ENCODE measurements around the gene ST7L. TPM values are rescaled to one million over a fixed set of nuclear protein-coding genes. Genes with fewer than 3 reads are reported as not detected.

The ST7L gene
- total RNA-seq, 1 experiment from 2014 or later: 24.8 TPM

DNA sequence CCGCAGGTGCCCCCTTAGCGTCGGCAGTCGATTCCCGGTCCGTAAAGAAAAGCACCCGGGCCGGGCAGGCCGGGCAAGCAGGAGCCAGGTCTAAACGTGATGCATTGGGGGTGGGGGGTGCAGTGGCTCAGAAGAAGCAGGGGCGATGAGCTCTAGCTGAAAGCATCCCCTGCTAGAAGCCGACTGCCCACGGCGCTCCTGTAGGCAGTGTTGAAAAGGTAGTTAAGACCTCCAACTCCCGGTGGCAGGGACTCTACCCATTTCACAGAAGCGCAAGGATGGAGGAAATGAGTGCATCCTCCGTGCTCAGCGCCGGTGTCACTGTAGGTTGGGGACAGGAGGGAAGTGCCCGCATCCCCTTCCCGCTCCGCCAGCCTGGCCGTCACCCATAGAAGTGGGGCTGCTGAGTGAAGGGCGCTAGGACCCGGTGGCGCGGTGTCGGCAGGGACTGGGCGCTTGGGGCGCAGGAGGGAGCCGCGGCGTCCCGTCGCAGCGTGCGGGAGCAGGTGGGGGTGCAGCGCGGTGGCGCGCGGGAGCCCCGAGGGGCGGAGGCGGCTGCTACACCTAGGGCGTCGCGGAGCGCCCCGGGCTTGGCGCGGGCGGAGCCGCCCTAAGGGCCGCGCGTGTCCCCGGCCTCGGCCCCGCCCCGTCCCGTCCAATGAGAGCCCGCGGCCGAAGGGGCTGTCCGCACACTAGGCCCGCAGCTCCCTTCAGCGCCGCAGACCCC, 110.5 kb downstream of the ST7L start, which contains the start of gene WNT2B:
TSS of gene WNT2B (plus strand) at position 688 of the 727 bp plus-strand sequence. CDS start 298 bp downstream, outside the sequence.
- no peaks in the 10 kb centered on the region for H3K36me3 ChIP-seq
- H3K4me3 ChIP-seq: peak within 1 kb of the TSS; percentile 53
- no peaks in the 10 kb centered on the region for H3K9me3 ChIP-seq (replicated peaks)
- no peak for DNase-seq
- H3K27me3 ChIP-seq: no peaks in the 10 kb centered on the region
- peaks cover 24% of the 10 kb centered on the region for H3K4me1 ChIP-seq
- H3K27ac ChIP-seq: no peak within 1 kb of the TSS

DNA sequence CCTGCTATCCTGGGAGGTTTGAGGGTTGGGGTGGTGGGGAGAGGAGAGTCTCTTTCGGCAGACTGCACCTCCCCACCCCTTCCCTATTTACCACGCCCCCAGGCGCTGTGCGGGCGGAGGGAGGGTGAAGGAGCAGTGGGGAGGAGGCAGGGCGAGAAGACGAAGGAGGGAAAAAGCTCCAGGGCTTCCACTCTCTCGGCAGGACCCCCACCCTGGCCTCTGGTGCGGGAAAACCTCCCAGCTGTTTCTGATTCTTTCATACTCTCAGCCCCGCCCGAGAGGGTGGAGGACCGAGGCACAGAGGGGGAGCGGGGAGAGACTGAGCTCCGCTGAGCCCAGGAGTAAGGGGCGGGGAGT, 111.0 kb downstream of the ST7L start:
- peaks cover 24% of the 10 kb centered on the region for H3K4me1 ChIP-seq

DNA sequence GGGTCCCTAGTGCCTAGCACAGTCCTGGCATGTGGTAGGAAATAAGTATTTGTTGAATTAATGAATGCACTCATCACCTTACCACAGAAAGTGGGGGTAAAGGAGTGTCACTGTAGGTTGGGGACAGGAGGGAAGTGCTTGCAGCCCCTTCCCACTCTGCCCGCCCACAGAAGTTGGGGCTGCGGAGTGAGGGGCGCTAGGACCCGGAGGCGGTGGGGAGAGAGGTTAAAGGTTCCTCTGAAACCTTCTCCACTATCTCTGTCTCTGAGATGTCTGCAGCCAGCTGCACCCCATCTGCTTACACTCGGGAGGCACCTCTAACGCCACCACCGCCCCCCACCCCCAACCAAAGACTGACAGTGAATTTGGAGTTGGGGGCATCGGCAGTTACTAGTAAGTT, 111.6 kb downstream of the ST7L start:
- H3K4me3 ChIP-seq: no peak overlapping the region; the same call in 1 of the 2 replicates
- no peak overlapping the region for H3K27ac ChIP-seq
- no peaks in the 10 kb centered on the region for H3K36me3 ChIP-seq
- H3K4me1 ChIP-seq: peaks cover 21% of the 10 kb centered on the region
- DNase-seq: no peak
- H3K27me3 ChIP-seq: no peaks in the 10 kb centered on the region
- H3K9me3 ChIP-seq (replicated peaks): no peaks in the 10 kb centered on the region

More for the DNA sequence above, 111.0 kb downstream of the ST7L start:
- DNase-seq: peak; percentile 32 to 45
- Histone ChIP-seq H3K36me3 (no peaks in the 10 kb centered on the region), H3K27ac (no peak overlapping the region), H3K4me3 (peak overlapping the region; percentile 53), H3K9me3 (replicated peaks) (no peaks in the 10 kb centered on the region), H3K27me3 (no peaks in the 10 kb centered on the region)

DNA sequence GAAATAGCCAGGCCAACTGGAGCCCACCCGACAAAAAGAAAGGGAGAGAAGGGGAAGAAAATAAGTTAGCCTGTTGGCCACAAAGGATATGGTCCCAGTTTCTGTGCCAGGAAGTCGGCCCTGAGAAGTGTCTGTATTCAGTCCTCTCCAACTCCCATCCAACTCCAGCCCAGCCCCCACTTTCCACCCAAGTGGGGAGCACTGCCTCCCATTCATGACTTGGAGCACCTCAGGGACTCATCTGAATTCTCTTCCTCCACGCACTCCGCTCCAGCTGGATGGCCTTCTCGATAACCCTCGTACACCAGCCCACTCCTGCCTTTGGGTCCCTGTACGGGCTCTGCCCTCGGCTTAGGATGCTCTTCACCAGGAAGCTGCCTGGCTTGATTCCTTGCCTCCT, 112.2 kb downstream of the ST7L start:
- Histone ChIP-seq H3K4me3 (no peak overlapping the region), H3K27ac (no peak overlapping the region), H3K9me3 (replicated peaks) (no peaks in the 10 kb centered on the region), H3K27me3 (no peaks in the 10 kb centered on the region), H3K36me3 (no peaks in the 10 kb centered on the region), H3K4me1 (peaks cover 20% of the 10 kb centered on the region)
- no peak for DNase-seq

DNA sequence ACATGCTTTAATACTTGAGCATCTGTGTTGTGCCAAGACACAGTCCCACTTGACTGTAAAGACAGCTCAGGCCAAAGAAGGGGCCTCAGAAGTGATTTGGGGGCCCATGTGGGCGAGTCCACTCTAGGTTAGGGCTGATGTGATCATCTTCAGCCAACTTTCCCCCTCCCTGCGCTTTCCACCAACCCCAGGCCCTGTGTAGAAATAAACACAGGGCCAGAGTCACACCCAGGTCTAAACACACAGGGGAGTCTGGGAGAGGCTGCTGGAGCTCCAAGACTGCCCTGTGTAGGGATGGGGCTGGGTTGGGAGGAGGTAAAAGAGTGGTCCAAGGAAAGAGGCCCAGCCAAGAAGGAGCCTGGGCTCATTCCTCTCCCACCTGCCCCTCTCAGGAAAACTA, 112.6 kb downstream of the ST7L start:
- no peak for DNase-seq
- no peaks in the 10 kb centered on the region for H3K27me3 ChIP-seq
- H3K4me3 ChIP-seq: no peak overlapping the region

DNA sequence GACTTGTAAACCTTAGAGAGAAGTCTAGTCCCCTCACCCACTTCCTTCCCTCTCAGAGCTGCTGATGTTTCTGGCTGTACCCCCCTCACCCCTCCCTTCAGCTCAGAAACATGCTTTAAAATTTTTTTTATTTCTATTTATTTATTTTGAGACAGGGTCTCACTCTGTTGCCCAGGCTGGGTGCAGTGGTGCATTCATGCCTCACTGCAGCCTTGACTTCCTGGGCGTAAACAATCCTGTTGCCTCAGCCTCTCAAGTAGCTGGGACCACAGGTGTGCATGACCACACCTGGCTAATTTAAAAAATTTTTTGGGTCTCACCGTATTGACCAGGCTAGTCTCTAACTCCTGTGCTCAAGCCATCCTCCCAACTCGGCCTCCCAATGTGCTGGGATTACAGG, 113.1 kb downstream of the ST7L start:
- H3K9me3 ChIP-seq (replicated peaks): no peaks in the 10 kb centered on the region
- H3K27me3 ChIP-seq: no peaks in the 10 kb centered on the region

More for the DNA sequence above, 112.6 kb downstream of the ST7L start:
- H3K36me3 ChIP-seq: no peaks in the 10 kb centered on the region
- peaks cover 20% of the 10 kb centered on the region for H3K4me1 ChIP-seq
- no peak overlapping the region for H3K27ac ChIP-seq
- H3K9me3 ChIP-seq (replicated peaks): no peaks in the 10 kb centered on the region

DNA sequence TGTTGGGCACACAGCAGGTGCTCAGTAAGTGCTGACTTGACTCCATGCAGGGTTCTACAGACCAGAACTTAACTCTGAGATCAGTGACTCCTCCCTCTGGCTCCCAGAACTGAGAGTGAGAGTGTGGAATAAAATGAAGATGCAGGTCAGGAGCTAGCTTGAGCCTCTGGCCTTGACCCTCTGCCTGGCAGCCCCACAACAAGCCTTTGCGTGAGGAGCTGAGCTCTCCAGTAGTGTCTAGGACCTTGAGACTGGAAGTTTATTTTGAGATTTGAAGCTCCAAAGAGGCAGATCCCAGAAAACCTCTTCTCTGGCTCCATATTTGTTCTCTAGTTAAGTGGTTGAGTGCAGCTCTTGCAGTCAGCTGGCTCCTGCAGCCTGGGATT, 113.5 kb downstream of the ST7L start:
- Histone ChIP-seq H3K4me3 (no peak overlapping the region), H3K27ac (no peak overlapping the region), H3K27me3 (no peaks in the 10 kb centered on the region), H3K36me3 (no peaks in the 10 kb centered on the region), H3K9me3 (replicated peaks) (no peaks in the 10 kb centered on the region), H3K4me1 (peaks cover 20% of the 10 kb centered on the region)
- DNase-seq: no peak

More for the DNA sequence above, 113.1 kb downstream of the ST7L start:
- Histone ChIP-seq H3K27ac (no peak overlapping the region), H3K36me3 (no peaks in the 10 kb centered on the region), H3K4me3 (no peak overlapping the region), H3K4me1 (peaks cover 20% of the 10 kb centered on the region)
- no peak for DNase-seq

DNA sequence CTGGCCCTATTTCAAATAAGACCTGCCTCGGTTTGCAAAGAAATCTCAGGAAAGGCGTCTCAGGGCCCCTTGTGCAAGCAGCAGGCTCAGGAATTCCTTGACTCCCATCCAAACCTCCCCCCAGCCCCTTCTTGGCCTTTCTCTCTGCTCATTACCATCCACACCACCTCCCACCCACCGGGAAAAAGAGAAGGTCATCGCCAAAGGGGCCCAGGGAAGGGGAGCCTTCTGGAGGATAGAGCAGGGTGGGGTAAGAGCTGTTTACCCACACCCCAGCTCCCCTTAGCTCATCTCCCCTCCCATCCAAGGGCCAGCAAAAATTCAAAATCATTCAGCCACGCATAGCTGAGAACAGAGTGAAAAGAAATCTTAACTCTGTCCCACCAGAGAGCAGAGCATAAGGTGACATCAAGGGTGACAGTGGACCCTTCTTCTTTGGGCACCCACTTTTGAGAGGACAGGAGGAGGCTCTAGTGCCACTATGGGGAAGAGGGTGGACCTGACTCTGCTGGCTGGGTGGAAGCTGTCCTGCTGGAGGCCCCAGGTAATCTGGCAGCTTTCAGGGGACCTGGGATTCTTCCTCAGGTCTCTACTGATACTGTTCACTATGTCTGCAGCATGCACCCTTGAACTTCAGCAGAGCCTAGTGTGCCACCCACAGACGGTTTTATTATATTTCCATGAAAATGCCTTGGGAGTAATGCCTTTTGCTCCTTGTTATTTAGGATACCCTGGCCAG, 114.1 kb downstream of the ST7L start:
- Histone ChIP-seq H3K36me3 (no peaks in the 10 kb centered on the region), H3K27me3 (no peaks in the 10 kb centered on the region), H3K27ac (peak overlapping the region; percentile 17; the same call in 1 of the 2 replicates), H3K9me3 (replicated peaks) (no peaks in the 10 kb centered on the region), H3K4me1 (peaks cover 20% of the 10 kb centered on the region), H3K4me3 (no peak overlapping the region)
- no peak for DNase-seq

DNA sequence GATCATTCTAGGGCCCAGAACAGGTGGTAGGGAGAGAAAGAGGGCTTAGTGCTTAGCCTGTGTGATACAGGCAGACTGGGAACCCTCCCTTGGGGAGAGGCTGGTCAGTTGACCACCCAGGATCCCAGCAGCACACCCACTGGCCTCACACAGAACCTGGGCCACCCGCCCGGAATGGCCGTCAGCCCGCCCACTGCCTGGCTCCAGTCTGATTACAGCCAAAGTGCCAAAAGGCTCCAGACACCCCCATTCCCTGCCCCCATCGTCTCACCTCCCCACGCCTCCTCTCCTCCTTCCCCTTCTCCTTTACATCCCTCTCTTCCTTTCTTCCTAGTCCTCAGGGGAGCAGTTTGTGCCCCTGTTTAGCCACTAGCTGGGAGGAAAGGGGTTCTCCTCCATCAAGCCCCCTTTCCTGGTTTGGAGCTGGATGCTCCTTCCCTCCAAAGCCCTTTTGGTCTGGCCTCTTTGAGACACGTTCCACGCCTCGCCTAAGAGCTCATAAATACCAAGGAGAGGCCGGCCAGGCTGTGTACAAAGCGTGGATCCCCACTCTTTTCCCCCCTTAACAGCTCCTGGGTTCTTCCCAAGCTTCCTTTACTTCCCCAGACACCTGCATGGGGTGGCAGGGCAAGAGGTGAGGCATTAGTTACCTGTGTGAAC, 114.8 kb downstream of the ST7L start:
- H3K27me3 ChIP-seq: no peaks in the 10 kb centered on the region

DNA sequence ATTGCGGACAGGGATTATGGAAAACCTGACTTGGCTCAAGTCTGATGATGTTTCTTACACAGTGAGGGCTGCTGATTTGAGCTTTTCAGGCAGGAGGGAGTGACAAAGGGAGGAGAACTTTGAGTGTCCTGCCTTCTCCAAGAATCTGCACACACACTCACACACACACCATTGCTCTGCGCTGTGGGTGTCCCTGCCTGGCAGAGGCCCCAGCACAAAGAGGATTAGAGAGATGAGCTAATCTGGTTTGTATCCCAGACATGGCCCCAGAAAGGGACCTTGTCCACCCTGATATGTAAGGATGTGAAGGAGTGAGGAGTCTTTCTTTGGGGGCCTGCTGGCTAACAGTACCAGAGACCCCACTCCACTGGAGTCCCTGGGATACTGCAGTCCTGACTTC, 116.1 kb downstream of the ST7L start:
- peak overlapping the region; percentile 32; the same call in 1 of the 2 replicates for H3K27ac ChIP-seq
- no peaks in the 10 kb centered on the region for H3K27me3 ChIP-seq

More for the DNA sequence above, 114.8 kb downstream of the ST7L start:
- Histone ChIP-seq H3K9me3 (replicated peaks) (no peaks in the 10 kb centered on the region), H3K27ac (peak overlapping the region; percentile 32; the same call in 1 of the 2 replicates), H3K36me3 (no peaks in the 10 kb centered on the region), H3K4me3 (no peak overlapping the region), H3K4me1 (peaks cover 20% of the 10 kb centered on the region)
- DNase-seq: peak; percentile 48 to 49

DNA sequence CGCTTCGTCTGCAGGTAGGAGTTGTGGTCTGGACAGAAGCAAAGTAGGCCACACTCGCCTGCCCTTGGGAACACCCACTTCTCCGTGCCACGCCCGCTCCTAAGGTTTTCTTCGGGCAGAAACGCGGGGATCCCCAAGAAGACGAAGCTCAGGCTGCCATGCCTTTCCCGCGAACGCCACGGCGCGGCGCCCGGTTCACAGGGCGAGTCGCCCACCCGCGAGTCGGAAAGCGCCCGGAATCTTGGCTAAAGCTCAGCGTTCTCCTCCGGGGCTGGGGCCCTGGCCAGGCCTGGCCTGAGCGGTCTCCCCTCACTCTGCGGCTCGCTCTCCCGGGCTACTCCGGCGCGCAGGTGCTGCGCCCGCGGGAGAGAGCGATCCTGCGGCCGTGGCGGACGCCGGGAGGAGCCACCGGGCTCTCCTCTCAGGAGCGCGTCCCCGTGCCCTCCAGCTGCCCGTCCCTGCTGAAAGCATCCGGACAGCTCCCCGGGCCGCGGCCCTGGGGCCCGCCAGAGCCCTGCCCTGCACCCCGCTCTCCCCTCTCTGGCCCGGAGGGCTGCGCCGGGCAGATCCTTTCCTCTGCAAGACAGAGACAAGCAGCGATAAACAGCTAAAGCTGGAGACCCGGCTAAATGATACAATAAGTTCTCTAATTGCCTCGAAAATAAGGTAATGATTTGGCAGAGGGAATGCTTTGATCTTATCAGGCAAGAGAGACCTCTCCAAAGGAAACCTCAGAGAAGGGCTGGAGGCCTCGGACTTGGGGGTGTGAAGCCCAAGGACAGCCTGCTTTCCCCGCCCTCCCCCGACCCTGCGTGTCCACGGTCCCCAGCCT, 116.9 kb downstream of the ST7L start:
- Histone ChIP-seq H3K4me3 (peak overlapping the region; percentile 55), H3K27ac (peak overlapping the region; percentile 32; the same call in 1 of the 2 replicates), H3K4me1 (peaks cover 20% of the 10 kb centered on the region), H3K27me3 (no peaks in the 10 kb centered on the region), H3K9me3 (replicated peaks) (no peaks in the 10 kb centered on the region), H3K36me3 (no peaks in the 10 kb centered on the region)
- DNase-seq: peak; percentile 75 to 76

More for the DNA sequence above, 116.1 kb downstream of the ST7L start:
- peak; percentile 41 to 42 for DNase-seq
- no peaks in the 10 kb centered on the region for H3K36me3 ChIP-seq
- peak overlapping the region; percentile 55 for H3K4me3 ChIP-seq
- H3K9me3 ChIP-seq (replicated peaks): no peaks in the 10 kb centered on the region
- peaks cover 20% of the 10 kb centered on the region for H3K4me1 ChIP-seq

DNA sequence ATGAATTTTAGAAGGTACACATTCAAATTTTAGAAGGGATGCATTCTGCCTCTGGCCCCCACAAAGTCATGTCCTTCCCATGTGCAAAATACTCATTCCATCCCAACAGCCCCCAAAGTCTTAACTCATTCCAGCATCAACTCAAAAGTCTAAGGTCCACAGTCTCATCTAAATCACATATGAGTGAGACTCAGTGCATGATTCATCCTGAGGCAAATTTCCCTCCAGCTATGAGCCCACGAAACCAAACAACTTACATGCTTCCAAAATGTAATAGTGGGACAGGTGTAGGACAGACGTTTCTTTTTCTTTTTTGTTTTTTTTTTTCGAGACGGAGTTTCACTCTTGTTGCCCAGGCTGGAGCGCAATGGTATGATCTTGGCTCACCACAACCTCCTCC, 122.7 kb downstream of the ST7L start:
- no peaks in the 10 kb centered on the region for H3K4me1 ChIP-seq
- no peaks in the 10 kb centered on the region for H3K9me3 ChIP-seq (replicated peaks)
- no peak overlapping the region for H3K27ac ChIP-seq
- no peaks in the 10 kb centered on the region for H3K27me3 ChIP-seq
- no peak for DNase-seq
- no peaks in the 10 kb centered on the region for H3K36me3 ChIP-seq
- H3K4me3 ChIP-seq: no peak overlapping the region

DNA sequence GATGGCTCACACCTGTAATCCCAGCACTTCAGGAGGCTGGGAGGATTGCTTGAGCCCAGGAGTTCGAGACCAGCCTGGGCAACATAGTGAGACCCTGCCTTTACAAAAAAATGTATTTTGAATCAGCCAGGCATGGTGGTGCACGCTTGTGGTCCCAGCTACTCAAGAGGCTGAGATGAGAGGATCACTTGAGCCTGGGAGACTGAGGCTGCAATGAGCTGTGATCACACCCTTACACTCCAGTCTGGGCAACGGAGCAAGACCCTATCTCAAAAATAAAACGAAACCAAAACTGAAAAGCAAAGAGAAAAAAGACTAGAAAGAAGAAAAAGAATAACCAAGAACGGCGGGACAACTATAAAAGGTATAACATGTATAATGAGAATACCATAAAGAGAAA, 125.6 kb downstream of the ST7L start:
- Histone ChIP-seq H3K27me3 (no peaks in the 10 kb centered on the region), H3K27ac (no peak overlapping the region), H3K4me3 (no peak overlapping the region), H3K9me3 (replicated peaks) (no peaks in the 10 kb centered on the region), H3K4me1 (no peaks in the 10 kb centered on the region), H3K36me3 (no peaks in the 10 kb centered on the region)
- no peak for DNase-seq

DNA sequence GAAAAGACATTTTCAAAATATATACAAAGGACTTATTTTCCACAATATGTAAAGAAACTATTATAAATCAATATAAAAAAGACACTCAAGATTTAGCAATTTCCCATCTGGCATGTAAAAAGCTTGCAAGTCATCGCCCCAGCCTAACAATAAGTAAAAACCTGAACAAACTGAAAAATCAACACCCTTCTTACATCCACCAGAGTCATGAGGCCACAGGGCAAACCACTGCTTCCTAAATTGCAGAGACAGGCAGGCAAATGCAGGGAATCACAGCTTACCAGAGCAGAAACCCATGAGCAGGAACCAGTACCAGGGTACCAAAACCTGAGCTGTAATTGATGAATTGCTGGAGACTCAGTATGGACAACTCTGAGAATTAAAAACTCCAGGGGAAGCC, 126.9 kb downstream of the ST7L start:
- Histone ChIP-seq H3K27me3 (no peaks in the 10 kb centered on the region), H3K27ac (no peak overlapping the region), H3K4me3 (no peak overlapping the region), H3K36me3 (no peaks in the 10 kb centered on the region), H3K4me1 (no peaks in the 10 kb centered on the region), H3K9me3 (replicated peaks) (no peaks in the 10 kb centered on the region)
- DNase-seq: no peak

Data from SJCRH30 (cell line).